Stimulated activated CD4-positive, alpha-beta T cell treated with anti-CD3 and anti-CD28 coated beads, Interleukin-2, amount 100 ng/mL, for 48 hours (primary cell): Measurements from ENCODE around the gene ASTN1.

Source experiments
- DNase-seq, 2 donors: peaks; one replicate each; pipeline ENCODE4 v3.0.0-alpha.2; 2020

The ASTN1 gene

GRCh38 chr1:177162243-177162642 lies 2.3 kb downstream of the ASTN1 start:
- DNase-seq: no peak

- DNase-seq: no peak
Measured at GRCh38 chr1:177146499-177146898, 18.0 kb downstream of the ASTN1 start.

GRCh38 chr1:177145106-177146070 lies 19.1 kb downstream of the ASTN1 start:
- no peak for DNase-seq

- no peak for DNase-seq
Measured at GRCh38 chr1:177142791-177143271, 21.7 kb downstream of the ASTN1 start.

- no peak for DNase-seq
Measured at GRCh38 chr1:177142010-177142409, 22.5 kb downstream of the ASTN1 start.

- DNase-seq: no peak
Measured at GRCh38 chr1:177138347-177138746, 26.2 kb downstream of the ASTN1 start.

- DNase-seq: no peak
Measured at GRCh38 chr1:177137814-177138213, 26.7 kb downstream of the ASTN1 start.

- no peak for DNase-seq
Measured at GRCh38 chr1:177135250-177135649, 29.3 kb downstream of the ASTN1 start.

GRCh38 chr1:177133977-177134538 lies 30.5 kb downstream of the ASTN1 start:
- no peak for DNase-seq

GRCh38 chr1:177132141-177132540 lies 32.4 kb downstream of the ASTN1 start:
- DNase-seq: no peak

- DNase-seq: no peak
Measured at GRCh38 chr1:177131723-177132122, 32.8 kb downstream of the ASTN1 start.

GRCh38 chr1:177130451-177130945 lies 34.0 kb downstream of the ASTN1 start:
- DNase-seq: no peak

- no peak for DNase-seq
Measured at GRCh38 chr1:177128665-177129281, 35.7 kb downstream of the ASTN1 start.

GRCh38 chr1:177126267-177126666 lies 38.2 kb downstream of the ASTN1 start:
- DNase-seq: no peak

GRCh38 chr1:177124577-177125278 lies 39.8 kb downstream of the ASTN1 start:
- no peak for DNase-seq

GRCh38 chr1:177122461-177123251 lies 41.9 kb downstream of the ASTN1 start:
- DNase-seq: no peak

- DNase-seq: no peak
Measured at GRCh38 chr1:177119311-177119710, 45.2 kb downstream of the ASTN1 start.

GRCh38 chr1:177118901-177119300 lies 45.6 kb downstream of the ASTN1 start:
- DNase-seq: no peak

GRCh38 chr1:177116941-177117340 lies 47.6 kb downstream of the ASTN1 start:
- DNase-seq: no peak

GRCh38 chr1:177106614-177107365 lies 57.7 kb downstream of the ASTN1 start:
- no peak for DNase-seq

GRCh38 chr1:177106196-177106595 lies 58.3 kb downstream of the ASTN1 start:
- DNase-seq: no peak
